K562 (cell line): ENCODE measurements around the gene RUVBL1. TPM values are rescaled to one million over a fixed set of nuclear protein-coding genes. Genes with fewer than 3 reads are reported as not detected.

Experiments used
- ATAC-seq: fragments of 200-7000 bp; cut with Tn5 transposase; 3 replicates; pipeline ENCODE4 v1.9.1; 2020; ENCODE audit warnings: moderate library complexity
- BruUV-seq: library from RNA; stranded (reverse); fragments of 400-500 nt; replicated peaks from 2 replicates; lab custom pipeline; 2021; lab: Mats Ljungman, UMichigan
- CTCF ChIA-PET: fragments of 300-600 bp; formaldehyde crosslinking; extraction: SDS; loops from one replicate; lab custom pipeline; 2021; ENCODE audit warnings: low intra/inter-chr PET ratio; lab: Yijun Ruan, JAX
- POLR2A ChIA-PET: fragments of 300-600, 350-650 bp; sonication (Branson Sonifier 250); formaldehyde crosslinking; extraction: SDS; loops from one replicate; lab custom pipeline; 2021; ENCODE audit warnings: antibody characterized with exemption, inconsistent platforms; lab: Yijun Ruan, JAX
- DNase-seq, 4 experiments: peaks; one replicate each; pipeline versions ENCODE4 v3.0.0 to v3.0.0-alpha.2; 2011 to 2018; ENCODE audit warnings: low spot score in 3 of 4, mixed read lengths in 3 of 4; ENCODE audit errors: extremely low read depth in 1 of 4
- FAIRE-seq: peaks from 2 replicates; lab custom pipeline; 2011; peaks lifted over from hg19 to GRCh38; lab: Jason Lieb, UNC
- H2AFZ ChIP-seq: 2 replicates; pipeline ENCODE4 v1.6.0; 2011; ENCODE audit warnings: low read depth, low read length, control low read depth, inconsistent platforms
- H3K27ac ChIP-seq: fragments of 200-600 bp; 3 replicates; pipeline ENCODE4 v1.8.0; 2011; ENCODE audit warnings: low read depth, mild to moderate bottlenecking, control low read depth, inconsistent platforms, low read length, moderate library complexity, mixed read lengths; ENCODE audit errors: extremely low read depth
- H3K27me3 ChIP-seq, 2 experiments: fragments of 300-600 bp in 1 of 2; 2 replicates in 1 of 2; 3 replicates in 1 of 2; pipeline versions ENCODE4 v1.6.0 to v1.8.0; 2011; ENCODE audit warnings: inconsistent platforms in 2 of 2, low read length in 2 of 2, mild to moderate bottlenecking in 1 of 2, mixed read lengths in 1 of 2, moderate library complexity in 1 of 2; ENCODE audit not compliant: control insufficient read depth in 2 of 2, insufficient read depth in 2 of 2
- H3K36me3 ChIP-seq: fragments of 300-600 bp; 3 replicates; pipeline ENCODE4 v1.8.0; 2011; ENCODE audit warnings: mild to moderate bottlenecking, low read length, inconsistent platforms; ENCODE audit not compliant: control insufficient read depth, insufficient read depth
- H3K4me1 ChIP-seq, 2 experiments: fragments of 200-600 bp in 1 of 2; replicated peaks in 1 of 2; 2 replicates in 1 of 2; 3 replicates in 1 of 2; pipeline versions ENCODE4 v1.5.1 to v1.8.0; 2011; ENCODE audit warnings: inconsistent platforms in 2 of 2, low read length in 2 of 2, mild to moderate bottlenecking in 1 of 2, mixed read lengths in 1 of 2, moderate library complexity in 1 of 2; ENCODE audit not compliant: control insufficient read depth in 2 of 2, insufficient read depth in 2 of 2
- H3K4me2 ChIP-seq: 2 replicates; pipeline ENCODE4 v1.6.1; 2011; ENCODE audit warnings: low read length, control low read depth, inconsistent platforms, mixed read lengths; ENCODE audit not compliant: insufficient read depth
- H3K4me3 ChIP-seq: fragments of 200-600 bp; sonication (generic), shearing (Covaris generic); 2 replicates; pipeline ENCODE4 v1.5.1; 2016; ENCODE audit warnings: control low read depth, inconsistent platforms
- H3K79me2 ChIP-seq: fragments of 200-600 bp; 3 replicates; pipeline ENCODE4 v1.8.0; 2011; ENCODE audit warnings: low read length, inconsistent platforms; ENCODE audit not compliant: control insufficient read depth, insufficient read depth
- H3K9ac ChIP-seq, 2 experiments: 2 replicates each; pipeline versions ENCODE4 v1.6.0 to v1.6.1; 2011; ENCODE audit warnings: low read depth in 2 of 2, low read length in 2 of 2, control low read depth in 1 of 2, inconsistent platforms in 1 of 2, mild to moderate bottlenecking in 1 of 2, mixed read lengths in 1 of 2; ENCODE audit not compliant: insufficient read depth in 1 of 2
- H3K9me1 ChIP-seq: one replicate; pipeline ENCODE4 v1.6.0; 2011; ENCODE audit warnings: inconsistent platforms, mild to moderate bottlenecking, low read length, moderate library complexity; ENCODE audit not compliant: control insufficient read depth, insufficient read depth
- H3K9me3 ChIP-seq: replicated peaks from 2 replicates; pipeline ENCODE4 v1.5.1; 2011; ENCODE audit warnings: low read depth, low read length, inconsistent platforms; ENCODE audit not compliant: control insufficient read depth, insufficient read depth
- H4K20me1 ChIP-seq: replicated peaks from 2 replicates; pipeline ENCODE4 v1.6.1; 2011; ENCODE audit warnings: low read length, inconsistent platforms, mixed read lengths; ENCODE audit not compliant: control insufficient read depth, insufficient read depth
- ERF ChIP-seq: fragments of 450-650 bp; formaldehyde crosslinking; IDR thresholded peaks from 2 replicates; pipeline ENCODE4 v1.4.0; 2020; ENCODE audit warnings: mild to moderate bottlenecking, mixed read lengths
- FOXA1 ChIP-seq: fragments of 450-650 bp; IDR thresholded peaks from 2 replicates; pipeline ENCODE4 v1.6.1; 2016; ENCODE audit warnings: mild to moderate bottlenecking, borderline replicate concordance
- FOXM1 ChIP-seq, 2 experiments: fragments of 450-650 bp in 1 of 2; sonication (generic) in 1 of 2; formaldehyde crosslinking in 1 of 2; IDR thresholded peaks; 2 replicates each; pipeline versions ENCODE4 v1.6.1 to v1.9.0; 2017 to 2022; ENCODE audit warnings: low read depth in 2 of 2, mild to moderate bottlenecking in 2 of 2, missing genetic modification reagents in 1 of 2, moderate library complexity in 1 of 2
- ILF3 ChIP-seq: fragments of 450-650 bp; IDR thresholded peaks from 2 replicates; pipeline ENCODE4 v1.6.1; 2018; ENCODE audit warnings: antibody characterized with exemption, mild to moderate bottlenecking, moderate library complexity, borderline replicate concordance
- ZNF165 ChIP-seq: fragments of 250-450 bp; sonication (Bioruptor Pico); IDR thresholded peaks from 2 replicates; pipeline ENCODE4 v1.4.0; 2020; ENCODE audit warnings: borderline replicate concordance
- ZNF518B ChIP-seq: fragments of 250-450 bp; sonication (Bioruptor Pico); IDR thresholded peaks from 2 replicates; pipeline ENCODE4 v1.5.0; 2021; ENCODE audit warnings: mild to moderate bottlenecking, moderate library complexity
- ZNF764 ChIP-seq: fragments of 250-450 bp; sonication (Bioruptor Pico); IDR thresholded peaks from 2 replicates; pipeline ENCODE4 v1.4.0; 2020; ENCODE audit warnings: low read depth, mild to moderate bottlenecking, moderate library complexity
- ZNF766 ChIP-seq: fragments of 200-800 bp; sonication (Bioruptor generic); conservative IDR thresholded peaks from 2 replicates; pipeline ENCODE4 v1.6.1; 2016; ENCODE audit warnings: missing genetic modification characterization, missing compliant biosample characterization
- WGBS: fragments of 100-300 bp; shearing (Covaris generic); methylation state at CpG from one replicate; pipeline ENCODE4 v1.1.6; 2016; ENCODE audit warnings: low coverage, mixed read lengths; ENCODE audit not compliant: insufficient coverage; ENCODE audit errors: missing lambda C conversion rate; 5-methylcytosine and 5-hydroxymethylcytosine counted together
- in situ Hi-C: fragments of 300-500 bp; cut with MboI; formaldehyde crosslinking; loops from 4 replicates; pipeline ENCODE4 v1.15.0; 2018; ENCODE audit warnings: inconsistent platforms, mixed read lengths
- intact Hi-C: fragments of 100-400 bp; cut with micrococcal nuclease; formaldehyde crosslinking; loops from 2 replicates; pipeline ENCODE4 v1.14.2; 2022
- polyA plus RNA-seq, 8 experiments: library from polyadenylated mRNA; depleted of rRNA in 4 of 8; stranded (reverse) in 5 of 8; unstranded in 3 of 8; fragments of >200 nt; fragmentation: Nextera tagmentation in 2 of 8; fragmentation: Illumina TruSeq in 1 of 8; extraction: Ambion mirVana in 2 of 8; extraction: Trizol in 1 of 8; gene quantifications; 2 replicates each; pipeline versions ENCODE4 v1.2.1 to v1.2.3, GENCODE V29; 2011 to 2014; ENCODE audit warnings: inconsistent platforms in 1 of 8, missing spikeins in 1 of 8
- total RNA-seq, 7 experiments: library from RNA; depleted of rRNA in 6 of 7; stranded (reverse); fragments of >200 nt in 6 of 7; fragmentation: Illumina TruSeq in 2 of 7; extraction: Trizol in 2 of 7; gene quantifications; 2 replicates each; pipeline versions ENCODE4 v1.2.1 to v1.2.3, GENCODE V29; 2011 to 2021; ENCODE audit warnings: low replicate concordance in 1 of 7

Gene RUVBL1
- total and polyA plus RNA-seq, 9 of the 15 experiments (the other 6 are each of a cell fraction or from before 2014, with no cell fraction given), result 20.7 to 147 (median 113) TPM

DNA sequence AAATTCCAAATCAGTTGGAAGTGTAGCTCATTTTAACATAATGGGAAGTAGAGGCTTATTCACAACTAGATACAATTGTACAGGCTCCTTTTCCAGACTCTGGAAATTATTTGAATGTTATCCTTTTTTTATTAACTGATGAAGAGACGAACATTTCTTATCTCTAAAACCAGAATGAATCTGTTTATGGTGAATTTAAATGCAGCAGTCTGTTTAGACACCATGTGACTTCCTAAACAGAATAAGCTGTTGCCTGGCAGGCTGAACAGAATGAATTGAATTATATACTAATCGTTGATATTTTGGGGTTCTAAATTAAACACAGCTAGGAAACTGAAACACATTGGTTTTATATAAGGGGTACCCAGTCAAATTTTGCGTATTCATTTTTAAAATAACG is 67.4 kb downstream of the RUVBL1 start:
- peaks cover 80% of the 10 kb centered on the region for H3K36me3 ChIP-seq
- BruUV-seq, result no TSS peak
- H4K20me1 ChIP-seq, result 0 out of 2 replicates have a peak, but pooled peaks cover 11% of the 10 kb centered on the region
- H3K4me2 ChIP-seq, result no peak overlapping the region
- H3K27me3 ChIP-seq, result no peaks in the 10 kb centered on the region
- no peak overlapping the region for H3K27ac ChIP-seq
- H3K4me1 ChIP-seq, result peaks cover 0 to 17% of the 10 kb centered on the region in 2 experiments; a peak in 2 of 5 replicates
- H3K79me2 ChIP-seq, result peaks cover 51% of the 10 kb centered on the region
- H3K4me3 ChIP-seq, result no peak overlapping the region
- intact Hi-C loops (no loop called here), in situ Hi-C loops (no loop called here)
- H3K9me1 ChIP-seq, result no peaks in the 10 kb centered on the region
- DNase-seq (no peak), ATAC-seq (no peak), FAIRE-seq (no peak)
- WGBS, result 90% methylated on average over 4 of the region's 4 CpGs
- CTCF ChIA-PET, result no interaction called here
- no peak for TF ChIP-seq ZNF764 (CRISPR knock-in tag)
- no peak for TF ChIP-seq ZNF766
- no peak for TF ChIP-seq ILF3
- no peak for TF ChIP-seq ZNF165 (CRISPR knock-in tag)
- no peak for TF ChIP-seq ZNF518B
- TF ChIP-seq ERF (CRISPR knock-in tag), result no peak
- no peak for TF ChIP-seq FOXA1
- no peak for TF ChIP-seq FOXM1 (IDR thresholded peaks at IDR 0.05; ENCODE audit: low read depth)
- TF ChIP-seq FOXM1 (CRISPR knock-in tag; IDR thresholded peaks at IDR 0.05; ENCODE audit: low read depth), result no peak
- no peaks in the 10 kb centered on the region for H3K9me3 ChIP-seq
- POLR2A ChIA-PET, result interaction anchor here (1.0 to 3.1 kb wide), 3 partner anchors 9 to 24 kb away, joined by 3 to 25 read pairs (median 3); no protein-coding TSS in a partner anchor
- no peak overlapping the region for H3K9ac ChIP-seq
- H2AFZ ChIP-seq, result no peak overlapping the region
